DMS 273 treated with DMSO at 0.1 percent for 48 hours (cell line): ENCODE data around the gene PRPF8.
A peak's percentile ranks its signal among the peaks of the same experiment; 100 is the strongest.
"Not testable (repeated sequence)": the region's sequence is repeated elsewhere in the genome, so short reads cannot be mapped to it uniquely, and the experiment has no call there.

Experiments used
- DNase-seq: peaks from one replicate; lab custom pipeline; 2025; lab: John Stamatoyannopoulos, UW

Gene PRPF8

GRCh38 chr17:1716076-1716911 lies 31.6 kb upstream of the PRPF8 start:
- DNase-seq = peak; percentile 96

GRCh38 chr17:1715803-1716075 lies 31.1 kb upstream of the PRPF8 start:
- DNase-seq = no peak

GRCh38 chr17:1714980-1715802 lies 30.5 kb upstream of the PRPF8 start:
- no peak for DNase-seq

- DNase-seq = peak; percentile 59
Observed at GRCh38 chr17:1714427-1714979, 29.8 kb upstream of the PRPF8 start.

- no peak for DNase-seq
Observed at GRCh38 chr17:1713878-1714426, 29.3 kb upstream of the PRPF8 start.

- DNase-seq = no peak
Observed at GRCh38 chr17:1713160-1713877, 28.7 kb upstream of the PRPF8 start.

- DNase-seq = no peak
Observed at GRCh38 chr17:1712271-1712670, 27.6 kb upstream of the PRPF8 start.

- no peak for DNase-seq
Observed at GRCh38 chr17:1711804-1712203, 27.1 kb upstream of the PRPF8 start.

- DNase-seq = no peak
Observed at GRCh38 chr17:1710807-1711553, 26.3 kb upstream of the PRPF8 start.

- DNase-seq = no peak
Observed at GRCh38 chr17:1709971-1710806, 25.5 kb upstream of the PRPF8 start, which contains the start of gene TLCD2. TLCD2 (minus strand) TSS chr17:1710377; CDS start chr17:1710242, 135 bp downstream.

- no peak for DNase-seq
Observed at GRCh38 chr17:1709403-1709951, 24.8 kb upstream of the PRPF8 start.

- DNase-seq = not testable (repeated sequence)
Observed at GRCh38 chr17:1708791-1709346, 24.2 kb upstream of the PRPF8 start.

- no peak for DNase-seq
Observed at GRCh38 chr17:1707107-1707506, 22.4 kb upstream of the PRPF8 start.

GRCh38 chr17:1705004-1705403 lies 20.3 kb upstream of the PRPF8 start:
- DNase-seq = no peak

GRCh38 chr17:1703063-1703462 lies 18.4 kb upstream of the PRPF8 start:
- DNase-seq = no peak

GRCh38 chr17:1699891-1700290 lies 15.2 kb upstream of the PRPF8 start:
- not testable (repeated sequence) for DNase-seq

- DNase-seq = no peak
Observed at GRCh38 chr17:1697681-1698080, 13.0 kb upstream of the PRPF8 start.

GRCh38 chr17:1695365-1695764 lies 10.7 kb upstream of the PRPF8 start:
- DNase-seq = no peak

- no peak for DNase-seq
Observed at GRCh38 chr17:1693339-1693738, 8.7 kb upstream of the PRPF8 start.
